Measurements from ENCODE around the gene RNF19B. TPM values are rescaled to one million over a fixed set of nuclear protein-coding genes. Genes with fewer than 3 reads are reported as not detected.
A peak's percentile ranks its signal among the peaks of the same experiment; 100 is the strongest.

The RNF19B gene
- total RNA-seq, 2 donors from 2014 or later, result 17.8 TPM

- H3K27me3 Mint-ChIP-seq (ENCODE audit: insufficient read depth), result peaks cover 64% of the 10 kb centered on the region
- no peaks in the 10 kb centered on the region for H3K4me1 ChIP-seq (ENCODE audit: control insufficient read depth, insufficient read depth, low read length)
- TF ChIP-seq, protein P1, sequence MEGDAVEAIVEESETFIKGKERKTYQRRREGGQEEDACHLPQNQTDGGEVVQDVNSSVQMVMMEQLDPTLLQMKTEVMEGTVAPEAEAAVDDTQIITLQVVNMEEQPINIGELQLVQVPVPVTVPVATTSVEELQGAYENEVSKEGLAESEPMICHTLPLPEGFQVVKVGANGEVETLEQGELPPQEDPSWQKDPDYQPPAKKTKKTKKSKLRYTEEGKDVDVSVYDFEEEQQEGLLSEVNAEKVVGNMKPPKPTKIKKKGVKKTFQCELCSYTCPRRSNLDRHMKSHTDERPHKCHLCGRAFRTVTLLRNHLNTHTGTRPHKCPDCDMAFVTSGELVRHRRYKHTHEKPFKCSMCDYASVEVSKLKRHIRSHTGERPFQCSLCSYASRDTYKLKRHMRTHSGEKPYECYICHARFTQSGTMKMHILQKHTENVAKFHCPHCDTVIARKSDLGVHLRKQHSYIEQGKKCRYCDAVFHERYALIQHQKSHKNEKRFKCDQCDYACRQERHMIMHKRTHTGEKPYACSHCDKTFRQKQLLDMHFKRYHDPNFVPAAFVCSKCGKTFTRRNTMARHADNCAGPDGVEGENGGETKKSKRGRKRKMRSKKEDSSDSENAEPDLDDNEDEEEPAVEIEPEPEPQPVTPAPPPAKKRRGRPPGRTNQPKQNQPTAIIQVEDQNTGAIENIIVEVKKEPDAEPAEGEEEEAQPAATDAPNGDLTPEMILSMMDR (conservative IDR thresholded peaks at IDR 0.05), result no peak
- peak; percentile 9 for DNase-seq
- peaks cover 43% of the 10 kb centered on the region for H3K27me3 ChIP-seq (ENCODE audit: control insufficient read depth, insufficient read depth, low read length, poor library complexity, severe bottlenecking)
- no peak overlapping the region for H3K4me3 Mint-ChIP-seq
- peaks cover 9% of the 10 kb centered on the region for H3K4me1 Mint-ChIP-seq
- no peak overlapping the region for H3K4me3 ChIP-seq (ENCODE audit: low read length)
- H3K36me3 Mint-ChIP-seq (ENCODE audit: low read depth), result no peaks in the 10 kb centered on the region
- no peak overlapping the region for H3K27ac ChIP-seq (ENCODE audit: low read depth, low read length)
- H3K9me3 Mint-ChIP-seq, result peaks cover 2% of the 10 kb centered on the region
- H3K9ac ChIP-seq (ENCODE audit: extremely low read depth, low read length, poor library complexity, severe bottlenecking), result no peak overlapping the region
- H3K9me3 ChIP-seq (ENCODE audit: control insufficient read depth, low read length), result no peaks in the 10 kb centered on the region
- no peak overlapping the region for H3K27ac Mint-ChIP-seq
- no peaks in the 10 kb centered on the region for H3K36me3 ChIP-seq (ENCODE audit: control insufficient read depth, insufficient read depth, low read length)
These were observed 5.0 kb upstream of the RNF19B start for GRCh38 chr1:32969566-32969965.

GRCh38 chr1:32967888-32968568 lies 3.4 kb upstream of the RNF19B start:
- Histone ChIP-seq H3K36me3 (ENCODE audit: control insufficient read depth, insufficient read depth, low read length) (no peaks in the 10 kb centered on the region), H3K27me3 (ENCODE audit: control insufficient read depth, insufficient read depth, low read length, poor library complexity, severe bottlenecking) (peaks cover 43% of the 10 kb centered on the region), H3K9me3 (ENCODE audit: control insufficient read depth, low read length) (no peaks in the 10 kb centered on the region), H3K9ac (ENCODE audit: extremely low read depth, low read length, poor library complexity, severe bottlenecking) (no peak overlapping the region), H3K4me3 (ENCODE audit: low read length) (no peak overlapping the region), H3K27ac (ENCODE audit: low read depth, low read length) (no peak overlapping the region), H3K4me1 (ENCODE audit: control insufficient read depth, insufficient read depth, low read length) (no peaks in the 10 kb centered on the region)
- Mint-ChIP-seq H3K27me3 (ENCODE audit: insufficient read depth) (peaks cover 67% of the 10 kb centered on the region), H3K36me3 (ENCODE audit: low read depth) (no peaks in the 10 kb centered on the region), H3K4me1 (peaks cover 11% of the 10 kb centered on the region), H3K4me3 (no peak overlapping the region), H3K27ac (no peak overlapping the region), H3K9me3 (no peaks in the 10 kb centered on the region)
- TF ChIP-seq, protein P1 (conservative IDR thresholded peaks at IDR 0.05), result no peak
- 94 to 96% methylated on average over 4 of the region's 4 CpGs for WGBS, 2 experiments (ENCODE audit: insufficient coverage in 1 of 2, insufficient read length in 1 of 2)
- no peak for DNase-seq

DNA sequence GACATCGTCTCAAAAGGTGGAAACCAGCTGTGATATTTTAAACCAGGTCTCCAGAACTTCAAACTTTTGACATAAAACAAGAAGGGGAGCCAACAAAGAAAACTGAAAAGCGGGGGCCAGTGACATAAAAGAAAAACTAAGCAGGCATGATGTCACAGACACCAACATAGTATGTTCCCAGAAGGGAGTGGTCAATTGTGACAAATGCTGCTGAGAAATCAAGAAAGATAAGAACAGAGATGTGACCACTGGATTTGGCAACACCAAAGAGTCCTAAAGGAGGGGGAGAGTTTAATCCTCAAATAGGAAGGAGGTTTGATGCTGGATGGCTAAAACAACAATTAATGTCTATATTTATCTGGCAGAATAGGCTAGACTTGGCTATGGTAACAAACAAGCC lies 2.3 kb upstream of the RNF19B start:
- peaks cover 36% of the 10 kb centered on the region for H3K27me3 ChIP-seq (ENCODE audit: control insufficient read depth, insufficient read depth, low read length, poor library complexity, severe bottlenecking)
- H3K27me3 Mint-ChIP-seq (ENCODE audit: insufficient read depth), result peaks cover 59% of the 10 kb centered on the region

More for the DNA sequence above, 2.3 kb upstream of the RNF19B start:
- Mint-ChIP-seq H3K4me3 (no peak overlapping the region), H3K36me3 (ENCODE audit: low read depth) (no peaks in the 10 kb centered on the region), H3K4me1 (peaks cover 13% of the 10 kb centered on the region), H3K9me3 (no peaks in the 10 kb centered on the region), H3K27ac (no peak overlapping the region)
- H3K4me3 ChIP-seq (ENCODE audit: low read length), result no peak overlapping the region
- WGBS, 2 experiments (ENCODE audit: insufficient coverage in 1 of 2, insufficient read length in 1 of 2), result 86 to 94% methylated on average over 2 of the region's 2 CpGs
- H3K9me3 ChIP-seq (ENCODE audit: control insufficient read depth, low read length), result no peaks in the 10 kb centered on the region
- H3K4me1 ChIP-seq (ENCODE audit: control insufficient read depth, insufficient read depth, low read length), result no peaks in the 10 kb centered on the region
- no peak overlapping the region for H3K9ac ChIP-seq (ENCODE audit: extremely low read depth, low read length, poor library complexity, severe bottlenecking)
- TF ChIP-seq, protein P1 (conservative IDR thresholded peaks at IDR 0.05), result no peak
- H3K27ac ChIP-seq (ENCODE audit: low read depth, low read length), result no peak overlapping the region
- DNase-seq, result no peak
- H3K36me3 ChIP-seq (ENCODE audit: control insufficient read depth, insufficient read depth, low read length), result no peaks in the 10 kb centered on the region
